GM23248 (cell line): ENCODE results near the gene CBX8. TPM values are rescaled to one million over a fixed set of nuclear protein-coding genes. Genes with fewer than 3 reads are reported as not detected.

Source experiments
- DNase-seq: peaks from one replicate; pipeline ENCODE4 v3.0.0-alpha.2; 2015
- H2AFZ ChIP-seq: fragments of 200-600 bp; sonication (generic); 2 replicates; pipeline ENCODE4 v1.6.1; 2016; ENCODE audit warnings: antibody characterized with exemption
- H3F3A ChIP-seq: fragments of 200-600 bp; sonication (generic); 2 replicates; pipeline ENCODE4 v1.6.1; 2016; ENCODE audit warnings: mild to moderate bottlenecking, antibody characterized with exemption, mixed run types; ENCODE audit not compliant: insufficient read depth
- H3K27ac ChIP-seq: fragments of 200-600 bp; sonication (generic); 2 replicates; pipeline ENCODE4 v1.5.1; 2016; ENCODE audit warnings: mild to moderate bottlenecking
- H3K27me3 ChIP-seq: fragments of 200-600 bp; sonication (generic); replicated peaks from 2 replicates; pipeline ENCODE4 v1.6.1; 2016; ENCODE audit warnings: mild to moderate bottlenecking; ENCODE audit not compliant: insufficient read depth
- H3K36me3 ChIP-seq: fragments of 200-600 bp; sonication (generic); 2 replicates; pipeline ENCODE4 v1.6.1; 2016; ENCODE audit warnings: low read depth, mild to moderate bottlenecking
- H3K4me1 ChIP-seq: fragments of 200-600 bp; sonication (generic); 2 replicates; pipeline ENCODE4 v1.6.1; 2016; ENCODE audit warnings: mild to moderate bottlenecking; ENCODE audit not compliant: insufficient read depth
- H3K4me2 ChIP-seq: fragments of 200-600 bp; sonication (generic); one replicate; pipeline ENCODE4 v1.6.1; 2016; ENCODE audit warnings: mild to moderate bottlenecking; ENCODE audit not compliant: unreplicated experiment
- H3K4me3 ChIP-seq: fragments of 200-600 bp; sonication (generic); 2 replicates; pipeline ENCODE4 v1.5.1; 2016; ENCODE audit warnings: mild to moderate bottlenecking
- H3K79me2 ChIP-seq: fragments of 200-600 bp; sonication (generic); 2 replicates; pipeline ENCODE4 v1.6.1; 2016; ENCODE audit warnings: mild to moderate bottlenecking; ENCODE audit not compliant: insufficient read depth
- H3K9ac ChIP-seq: fragments of 200-600 bp; sonication (generic); 2 replicates; pipeline ENCODE4 v1.6.1; 2016; ENCODE audit warnings: mild to moderate bottlenecking
- H3K9me2 ChIP-seq: fragments of 200-600 bp; sonication (generic); 2 replicates; pipeline ENCODE4 v1.6.1; 2016; ENCODE audit warnings: mixed run types, mild to moderate bottlenecking, moderate library complexity; ENCODE audit not compliant: insufficient read depth
- H3K9me3 ChIP-seq: fragments of 200-600 bp; sonication (generic); one replicate; pipeline ENCODE4 v1.6.1; 2017; ENCODE audit warnings: low read depth
- H4K20me1 ChIP-seq: fragments of 200-600 bp; sonication (generic); 2 replicates; pipeline ENCODE4 v1.6.0; 2016; ENCODE audit not compliant: insufficient read depth
- EZH2 ChIP-seq: fragments of 200-600 bp; sonication (generic); IDR thresholded peaks from 2 replicates; pipeline ENCODE4 v1.6.1; 2018; ENCODE audit warnings: antibody characterized with exemption, mild to moderate bottlenecking; ENCODE audit not compliant: insufficient read depth, poor library complexity, severe bottlenecking
- EZH2phosphoT487 ChIP-seq: fragments of 200-600 bp; sonication (generic); IDR thresholded peaks from 2 replicates; pipeline ENCODE4 v1.6.1; 2018; ENCODE audit warnings: antibody characterized with exemption, moderate library complexity, mild to moderate bottlenecking, low read depth; ENCODE audit not compliant: insufficient read depth
- WGBS, 2 experiments: methylation state at CpG; one replicate each; pipeline ENCODE4 v1.1.6; 2015 to 2017; ENCODE audit warnings: low lambda C conversion rate in 2 of 2, low coverage in 1 of 2; ENCODE audit errors: missing lambda C conversion rate in 2 of 2; 5-methylcytosine and 5-hydroxymethylcytosine counted together
- in situ Hi-C: fragments of 300-500 bp; cut with MboI; formaldehyde crosslinking; loops from 2 replicates; pipeline ENCODE4 v1.15.0; 2020
- polyA plus RNA-seq: library from polyadenylated mRNA; unstranded; fragments of >200 nt; fragmentation: Nextera tagmentation; extraction: Ambion mirVana; gene quantifications from 2 replicates; pipeline ENCODE4 v1.2.1, GENCODE V29; 2016
- total RNA-seq: library from RNA; depleted of rRNA; stranded (reverse); fragments of >200 nt; shearing (Covaris generic); gene quantifications from 2 replicates; pipeline ENCODE4 v1.2.3, GENCODE V29; 2014

CBX8 gene
- total and polyA plus RNA-seq, 2 experiments from 2014 or later = 3.9 to 5.9 TPM

DNA sequence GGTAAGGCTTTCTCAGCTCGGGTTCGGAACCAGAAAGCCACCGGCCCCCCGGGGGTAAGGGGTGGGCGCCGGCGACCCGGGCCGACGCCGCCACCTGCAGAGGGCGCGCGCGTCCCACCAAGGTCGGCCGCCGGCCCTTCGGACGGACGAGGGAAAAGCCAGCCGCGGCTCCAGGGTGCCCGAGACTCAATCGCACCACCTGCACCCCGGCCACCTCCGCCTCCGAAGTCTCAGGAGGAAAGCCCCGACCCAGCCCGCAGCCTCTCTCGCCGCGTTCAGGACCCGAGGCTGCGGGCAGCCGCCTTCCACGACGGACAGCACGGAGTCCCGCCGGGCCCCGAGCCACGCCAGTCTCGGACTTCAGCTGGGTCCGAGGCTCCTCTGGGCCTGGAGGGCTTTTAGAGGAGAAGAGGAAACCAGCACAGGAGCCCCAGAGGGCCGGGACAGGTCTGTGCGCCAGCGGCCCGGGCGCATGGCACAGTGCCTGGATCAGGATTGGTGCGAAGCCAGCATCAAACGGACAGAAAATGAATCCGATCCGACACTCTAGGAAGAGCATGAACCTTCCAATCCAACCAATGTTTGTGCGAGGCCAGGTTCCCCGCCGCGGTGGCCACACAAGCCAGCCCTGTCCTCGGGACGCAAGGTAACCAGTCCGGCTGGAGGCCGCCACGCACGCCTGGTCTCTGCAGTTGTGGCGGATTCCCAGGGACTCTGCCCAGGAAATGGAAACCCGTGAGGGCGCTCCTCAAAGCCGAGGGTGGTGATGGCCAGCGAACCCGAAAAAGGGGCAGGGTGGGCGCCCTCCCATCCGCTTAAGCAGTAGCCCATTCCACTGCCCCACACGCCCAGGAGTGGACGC lies 6.7 kb downstream of the CBX8 start:
- Histone ChIP-seq H3K9me2 (no peaks in the 10 kb centered on the region), H3K27me3 (peaks cover 55% of the 10 kb centered on the region), H3K36me3 (no peaks in the 10 kb centered on the region), H3K4me1 (no peaks in the 10 kb centered on the region), H4K20me1 (no peaks in the 10 kb centered on the region), H3K4me2 (no peak overlapping the region), H3K79me2 (no peaks in the 10 kb centered on the region), H3K4me3 (no peak overlapping the region), H3K9ac (no peak overlapping the region), H2AFZ (0 out of 2 replicates have a peak overlapping the region, but pooled peaks have one; percentile 46), H3K9me3 (no peaks in the 10 kb centered on the region), H3F3A (no peaks in the 10 kb centered on the region), H3K27ac (no peak overlapping the region)
- TF ChIP-seq EZH2 = peak; percentile 98
- TF ChIP-seq EZH2phosphoT487 = peak; percentile 69; the same call in 1 of the 2 replicates
- DNase-seq = peak; percentile 64
- in situ Hi-C loops = loop anchor here (10.0 kb wide), 1 partner anchor 205 kb away; no protein-coding TSS in a partner anchor
- WGBS, 2 experiments = 7% methylated on average over 48 to 51 of the region's 74 CpGs

GRCh38 chr17:79788989-79789942 lies 7.6 kb downstream of the CBX8 start:
- Histone ChIP-seq H3K9me3 (no peaks in the 10 kb centered on the region), H2AFZ (no peak overlapping the region), H3K9me2 (no peaks in the 10 kb centered on the region)

DNA sequence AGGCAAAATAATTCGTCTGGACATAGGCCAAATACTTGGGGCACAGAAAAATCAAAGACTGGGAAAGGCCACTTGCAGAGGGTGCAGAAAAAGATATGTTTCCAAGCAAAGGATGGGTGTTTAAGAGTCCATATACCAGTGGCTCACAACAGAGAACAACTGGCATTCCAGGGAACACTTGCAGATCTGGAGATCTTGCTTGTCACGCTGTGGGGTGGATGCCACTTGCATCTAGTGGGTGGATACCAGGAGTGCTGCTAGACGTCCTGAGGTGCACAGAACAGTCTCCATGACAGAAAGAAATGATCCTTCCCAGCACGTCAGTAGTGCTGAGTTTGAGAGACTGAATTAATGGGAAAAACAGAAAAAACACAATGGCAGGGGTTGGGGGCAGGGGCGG lies 8.4 kb downstream of the CBX8 start:
- Histone ChIP-seq H3K4me1 (no peaks in the 10 kb centered on the region), H3K4me3 (no peak overlapping the region), H3K9me2 (no peaks in the 10 kb centered on the region), H3K9me3 (no peaks in the 10 kb centered on the region), H3K36me3 (no peaks in the 10 kb centered on the region), H3K9ac (no peak overlapping the region), H3K79me2 (no peaks in the 10 kb centered on the region), H3K4me2 (no peak overlapping the region), H3F3A (no peaks in the 10 kb centered on the region), H2AFZ (no peak overlapping the region), H3K27me3 (peaks cover 55% of the 10 kb centered on the region), H3K27ac (no peak overlapping the region), H4K20me1 (no peaks in the 10 kb centered on the region)
- DNase-seq = no peak
- WGBS, 2 experiments = 45 to 47% methylated on average over 5 of the region's 5 CpGs
- TF ChIP-seq EZH2 = no peak
- no peak for TF ChIP-seq EZH2phosphoT487
- in situ Hi-C loops = loop anchor here (10.0 kb wide), 1 partner anchor 206 kb away; no protein-coding TSS in a partner anchor

More at GRCh38 chr17:79788989-79789942, 7.6 kb downstream of the CBX8 start:
- no peaks in the 10 kb centered on the region for H3F3A ChIP-seq
- no peaks in the 10 kb centered on the region for H4K20me1 ChIP-seq
- no peak overlapping the region for H3K27ac ChIP-seq
- H3K36me3 ChIP-seq = no peaks in the 10 kb centered on the region
- in situ Hi-C loops = loop anchor here (10.0 kb wide), 1 partner anchor 206 kb away; no protein-coding TSS in a partner anchor
- H3K27me3 ChIP-seq = peaks cover 55% of the 10 kb centered on the region
- 35% methylated on average over 51 to 52 of the region's 52 CpGs for WGBS, 2 experiments
- no peak for DNase-seq
- TF ChIP-seq EZH2phosphoT487 = no peak
- peak; percentile 66 for TF ChIP-seq EZH2
- no peak overlapping the region for H3K4me3 ChIP-seq
- no peak overlapping the region for H3K9ac ChIP-seq
- H3K4me1 ChIP-seq = no peaks in the 10 kb centered on the region
- H3K79me2 ChIP-seq = no peaks in the 10 kb centered on the region
- H3K4me2 ChIP-seq = no peak overlapping the region

GRCh38 chr17:79786930-79787643 lies 9.8 kb downstream of the CBX8 start:
- H2AFZ ChIP-seq = no peak overlapping the region
- H3K4me2 ChIP-seq = no peak overlapping the region
- H3K9ac ChIP-seq = no peak overlapping the region
- no peak for TF ChIP-seq EZH2
- no peak for TF ChIP-seq EZH2phosphoT487
- no peak for DNase-seq
- no peaks in the 10 kb centered on the region for H3K9me2 ChIP-seq
- H3K9me3 ChIP-seq = no peaks in the 10 kb centered on the region
- H3K27me3 ChIP-seq = peaks cover 53% of the 10 kb centered on the region
- no peak overlapping the region for H3K4me3 ChIP-seq
- 83% methylated on average over 12 of the region's 12 CpGs for WGBS, 2 experiments
- H4K20me1 ChIP-seq = no peaks in the 10 kb centered on the region
- H3F3A ChIP-seq = no peaks in the 10 kb centered on the region
- no peaks in the 10 kb centered on the region for H3K79me2 ChIP-seq
- H3K36me3 ChIP-seq = no peaks in the 10 kb centered on the region
- no peaks in the 10 kb centered on the region for H3K4me1 ChIP-seq
- in situ Hi-C loops = loop anchor here (10.0 kb wide), 1 partner anchor 208 kb away; no protein-coding TSS in a partner anchor
- no peak overlapping the region for H3K27ac ChIP-seq
